ENCODE results near the gene SMCO4.

DNA sequence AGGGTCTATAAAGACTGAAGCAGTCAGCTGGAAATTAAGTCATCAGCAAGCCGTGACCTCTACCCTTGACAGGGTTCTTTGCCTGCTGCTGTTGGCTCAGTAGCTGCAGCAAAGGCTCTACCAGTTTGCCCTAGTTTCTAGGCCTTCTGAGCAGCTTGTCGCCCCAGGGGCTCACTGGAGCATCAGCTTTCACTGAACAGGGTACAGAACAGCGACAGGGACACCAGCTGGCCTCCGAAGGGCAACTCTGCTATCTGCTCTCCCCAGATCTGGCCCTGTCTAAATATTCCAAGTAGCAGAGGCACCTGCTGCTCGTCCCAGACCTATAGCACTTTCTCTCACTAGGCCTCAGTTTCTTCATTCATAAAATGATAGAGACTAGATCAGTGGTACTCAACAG, 42.4 kb downstream of the SMCO4 start:
- TF ChIP-seq ZNF138 (CRISPR knock-in tag; conservative IDR thresholded peaks at IDR 0.05) (no peak), FOXP1 (CRISPR knock-in tag; IDR thresholded peaks at IDR 0.05; ENCODE audit: borderline replicate concordance) (no peak), NR2C2 (CRISPR knock-in tag; IDR thresholded peaks at IDR 0.05) (no peak), NR3C1 (CRISPR knock-in tag; conservative IDR thresholded peaks at IDR 0.05; ENCODE audit: low read depth) (no peak), TCF7 (CRISPR knock-in tag; IDR thresholded peaks at IDR 0.05; ENCODE audit: low read depth) (no peak), ELF4 (CRISPR knock-in tag; IDR thresholded peaks at IDR 0.05; ENCODE audit: low read depth) (no peak), ZNF423 (CRISPR knock-in tag; IDR thresholded peaks at IDR 0.05) (no peak), SP1 (CRISPR knock-in tag; conservative IDR thresholded peaks at IDR 0.05) (no peak), JUN (CRISPR knock-in tag; IDR thresholded peaks at IDR 0.05) (no peak)
- TF ChIP-seq, protein P1, sequence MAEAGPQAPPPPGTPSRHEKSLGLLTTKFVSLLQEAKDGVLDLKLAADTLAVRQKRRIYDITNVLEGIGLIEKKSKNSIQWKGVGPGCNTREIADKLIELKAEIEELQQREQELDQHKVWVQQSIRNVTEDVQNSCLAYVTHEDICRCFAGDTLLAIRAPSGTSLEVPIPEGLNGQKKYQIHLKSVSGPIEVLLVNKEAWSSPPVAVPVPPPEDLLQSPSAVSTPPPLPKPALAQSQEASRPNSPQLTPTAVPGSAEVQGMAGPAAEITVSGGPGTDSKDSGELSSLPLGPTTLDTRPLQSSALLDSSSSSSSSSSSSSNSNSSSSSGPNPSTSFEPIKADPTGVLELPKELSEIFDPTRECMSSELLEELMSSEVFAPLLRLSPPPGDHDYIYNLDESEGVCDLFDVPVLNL (CRISPR knock-in tag; IDR thresholded peaks at IDR 0.05; ENCODE audit: borderline replicate concordance, low read depth): no peak
- TF ChIP-seq, protein P2, sequence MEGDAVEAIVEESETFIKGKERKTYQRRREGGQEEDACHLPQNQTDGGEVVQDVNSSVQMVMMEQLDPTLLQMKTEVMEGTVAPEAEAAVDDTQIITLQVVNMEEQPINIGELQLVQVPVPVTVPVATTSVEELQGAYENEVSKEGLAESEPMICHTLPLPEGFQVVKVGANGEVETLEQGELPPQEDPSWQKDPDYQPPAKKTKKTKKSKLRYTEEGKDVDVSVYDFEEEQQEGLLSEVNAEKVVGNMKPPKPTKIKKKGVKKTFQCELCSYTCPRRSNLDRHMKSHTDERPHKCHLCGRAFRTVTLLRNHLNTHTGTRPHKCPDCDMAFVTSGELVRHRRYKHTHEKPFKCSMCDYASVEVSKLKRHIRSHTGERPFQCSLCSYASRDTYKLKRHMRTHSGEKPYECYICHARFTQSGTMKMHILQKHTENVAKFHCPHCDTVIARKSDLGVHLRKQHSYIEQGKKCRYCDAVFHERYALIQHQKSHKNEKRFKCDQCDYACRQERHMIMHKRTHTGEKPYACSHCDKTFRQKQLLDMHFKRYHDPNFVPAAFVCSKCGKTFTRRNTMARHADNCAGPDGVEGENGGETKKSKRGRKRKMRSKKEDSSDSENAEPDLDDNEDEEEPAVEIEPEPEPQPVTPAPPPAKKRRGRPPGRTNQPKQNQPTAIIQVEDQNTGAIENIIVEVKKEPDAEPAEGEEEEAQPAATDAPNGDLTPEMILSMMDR (IDR thresholded peaks at IDR 0.05): no peak
- TF ChIP-seq, protein P3, sequence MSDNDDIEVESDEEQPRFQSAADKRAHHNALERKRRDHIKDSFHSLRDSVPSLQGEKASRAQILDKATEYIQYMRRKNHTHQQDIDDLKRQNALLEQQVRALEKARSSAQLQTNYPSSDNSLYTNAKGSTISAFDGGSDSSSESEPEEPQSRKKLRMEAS (CRISPR knock-in tag; IDR thresholded peaks at IDR 0.05): no peak

All from WTC11 (cell line).